Keratinocyte (primary cell): ENCODE data around the gene AGO3. TPM values are rescaled to one million over a fixed set of nuclear protein-coding genes. Genes with fewer than 3 reads are reported as not detected.
A peak's percentile ranks its signal among the peaks of the same experiment; 100 is the strongest.

Experiments
- DNase-seq: peaks from one replicate; pipeline ENCODE4 v3.0.0-alpha.2; 2011; ENCODE audit warnings: low read depth, missing footprints, low spot score
- FAIRE-seq: peaks from 2 replicates; lab custom pipeline; 2011; peaks lifted over from hg19 to GRCh38; lab: Jason Lieb, UNC
- H2AFZ ChIP-seq: 2 replicates; pipeline ENCODE4 v1.6.0; 2012; ENCODE audit warnings: low read length, control low read depth, inconsistent platforms; ENCODE audit not compliant: control insufficient read depth
- H3K27ac ChIP-seq: 2 replicates; pipeline ENCODE4 v1.5.1; 2011; ENCODE audit warnings: low read length; ENCODE audit not compliant: control insufficient read depth, insufficient read depth
- H3K27me3 ChIP-seq: 3 replicates; pipeline ENCODE4 v1.6.0; 2011; ENCODE audit warnings: low read length; ENCODE audit not compliant: control insufficient read depth, insufficient read depth; ENCODE audit errors: extremely low read depth
- H3K36me3 ChIP-seq, 2 experiments: 2 replicates in 1 of 2; 3 replicates in 1 of 2; pipeline ENCODE4 v1.5.1; 2011; ENCODE audit warnings: low read length in 2 of 2, mild to moderate bottlenecking in 1 of 2; ENCODE audit not compliant: control insufficient read depth in 2 of 2, insufficient read depth in 2 of 2; ENCODE audit errors: extremely low read depth in 1 of 2
- H3K4me1 ChIP-seq: 3 replicates; pipeline ENCODE4 v1.5.1; 2011; ENCODE audit warnings: low read length; ENCODE audit not compliant: control insufficient read depth, insufficient read depth; ENCODE audit errors: extremely low read depth
- H3K4me2 ChIP-seq: 3 replicates; pipeline ENCODE4 v1.6.0; 2011; ENCODE audit warnings: low read depth, low read length; ENCODE audit not compliant: control insufficient read depth, insufficient read depth; ENCODE audit errors: extremely low read depth
- H3K4me3 ChIP-seq, 3 experiments: fragments of 200-600 bp in 1 of 3; sonication (generic) in 1 of 3; 2 replicates in 2 of 3; 3 replicates in 1 of 3; pipeline ENCODE4 v1.5.1; 2011 to 2016; ENCODE audit warnings: low read length in 3 of 3, mild to moderate bottlenecking in 3 of 3, control low read depth in 2 of 3, inconsistent platforms in 1 of 3, low read depth in 1 of 3, mixed read lengths in 1 of 3, mixed run types in 1 of 3, moderate library complexity in 1 of 3; ENCODE audit not compliant: control insufficient read depth in 2 of 3, insufficient read depth in 2 of 3; ENCODE audit errors: extremely low read depth in 1 of 3
- H3K79me2 ChIP-seq: 2 replicates; pipeline ENCODE4 v1.6.0; 2012; ENCODE audit warnings: low read length; ENCODE audit not compliant: control insufficient read depth, insufficient read depth
- H3K9ac ChIP-seq: 3 replicates; pipeline ENCODE4 v1.6.0; 2011; ENCODE audit warnings: low read length; ENCODE audit not compliant: control insufficient read depth, insufficient read depth; ENCODE audit errors: extremely low read depth
- H3K9me1 ChIP-seq: 3 replicates; pipeline ENCODE4 v1.6.0; 2011; ENCODE audit warnings: low read length; ENCODE audit not compliant: control insufficient read depth, insufficient read depth; ENCODE audit errors: extremely low read depth
- H3K9me3 ChIP-seq: 2 replicates; pipeline ENCODE4 v1.5.1; 2012; ENCODE audit warnings: low read depth, low read length; ENCODE audit not compliant: control insufficient read depth
- H4K20me1 ChIP-seq: 3 replicates; pipeline ENCODE4 v1.6.0; 2011; ENCODE audit warnings: low read length; ENCODE audit not compliant: control insufficient read depth, insufficient read depth; ENCODE audit errors: extremely low read depth
- CTCF ChIP-seq, 3 experiments: IDR thresholded peaks in 1 of 3; conservative IDR thresholded peaks in 1 of 3; optimal IDR thresholded peaks in 1 of 3; 2 replicates in 2 of 3; 3 replicates in 1 of 3; pipeline versions ENCODE3 to v1.5.1; 2011; ENCODE audit warnings: low read length in 3 of 3, mild to moderate bottlenecking in 3 of 3, moderate library complexity in 2 of 3, control low read depth in 1 of 3, inconsistent platforms in 1 of 3; ENCODE audit not compliant: insufficient read depth in 2 of 3; ENCODE audit errors: extremely low read depth in 1 of 3
- EZH2 ChIP-seq: IDR thresholded peaks from one replicate; pipeline ENCODE4 v1.6.1; 2012; ENCODE audit warnings: inconsistent platforms, mild to moderate bottlenecking, low read length, moderate library complexity
- dilution Hi-C: fragments of 300-500 bp; cut with MboI; formaldehyde crosslinking; loops from one replicate; pipeline ENCODE4 v1.7.0; 2020; ENCODE audit warnings: low sequenced_read_pairs; ENCODE audit not compliant: extremely low pct_ligation_motif_present
- polyA plus RNA-seq, 5 experiments: library from polyadenylated mRNA; depleted of rRNA in 3 of 5; stranded (reverse) in 3 of 5; stranded (forward) in 1 of 5; unstranded in 1 of 5; fragments of >200 nt; gene quantifications; 1 replicate in 1 of 5; 2 replicates in 3 of 5; 3 replicates in 1 of 5; pipeline versions ENCODE4 v1.2.1 to v1.2.3, GENCODE V29; 2011 to 2012; ENCODE audit warnings: missing spikeins in 2 of 5, low read depth in 1 of 5, low replicate concordance in 1 of 5

The AGO3 gene
- polyA plus RNA-seq, 1 donor (not counting 4 experiments of a cell fraction or from before 2014, with no cell fraction given): 14.0 TPM

- Histone ChIP-seq H3K27me3 (no peaks in the 10 kb centered on the region), H3K4me3 (peak overlapping the region; percentile 61 to 98 (median 77)), H2AFZ (peak overlapping the region; percentile 95), H3K4me1 (peaks cover 16% of the 10 kb centered on the region), H4K20me1 (no peaks in the 10 kb centered on the region), H3K9me3 (no peaks in the 10 kb centered on the region), H3K9ac (peak overlapping the region; percentile 90), H3K9me1 (no peaks in the 10 kb centered on the region), H3K79me2 (peaks cover 34% of the 10 kb centered on the region), H3K4me2 (peak overlapping the region; percentile 76), H3K27ac (peak overlapping the region; percentile 24), H3K36me3 (peaks cover 19 to 29% of the 10 kb centered on the region in 2 experiments)
- FAIRE-seq (no peak), DNase-seq (no peak)
- no peak for TF ChIP-seq CTCF (optimal IDR thresholded peaks at IDR 0.05 in 1 of 3, IDR thresholded peaks at IDR 0.05 in 1 of 3, conservative IDR thresholded peaks at IDR 0.05 in 1 of 3; ENCODE audit: extremely low read depth in 1 of 3, insufficient read depth in 2 of 3, low read length in 3 of 3)
- dilution Hi-C loops: no loop called here
Measured at GRCh38 chr1:36088265-36088576, 157.3 kb downstream of the AGO3 start.

GRCh38 chr1:36088577-36089392, 157.9 kb downstream of the AGO3 start, which contains the start of gene ADPRS:
ADPRS (plus strand) TSS chr1:36088892; CDS start chr1:36088905, 13 bp downstream.
- dilution Hi-C loops: no loop called here
- DNase-seq: peak; percentile 50
- H3K9me1 ChIP-seq: no peaks in the 10 kb centered on the region
- H3K4me2 ChIP-seq: peak within 1 kb of the TSS; percentile 100
- peaks cover 34% of the 10 kb centered on the region for H3K79me2 ChIP-seq
- peaks cover 24 to 35% of the 10 kb centered on the region in 2 experiments for H3K36me3 ChIP-seq
- peak within 1 kb of the TSS; percentile 77 to 98 (median 92) for H3K4me3 ChIP-seq
- peak within 1 kb of the TSS; percentile 95 for H2AFZ ChIP-seq
- H3K9me3 ChIP-seq: no peaks in the 10 kb centered on the region
- no peaks in the 10 kb centered on the region for H3K27me3 ChIP-seq
- peak within 1 kb of the TSS; percentile 85 for H3K27ac ChIP-seq
- no peak for FAIRE-seq
- peaks cover 16% of the 10 kb centered on the region for H3K4me1 ChIP-seq
- no peaks in the 10 kb centered on the region for H4K20me1 ChIP-seq
- TF ChIP-seq CTCF (optimal IDR thresholded peaks at IDR 0.05 in 1 of 3, IDR thresholded peaks at IDR 0.05 in 1 of 3, conservative IDR thresholded peaks at IDR 0.05 in 1 of 3; ENCODE audit: extremely low read depth in 1 of 3, insufficient read depth in 2 of 3, low read length in 3 of 3): peak; percentile 90 to 98 (median 97)
- TF ChIP-seq EZH2: no peak
- H3K9ac ChIP-seq: peak within 1 kb of the TSS; percentile 90
